ENCODE data around the gene C1QTNF4. TPM values are rescaled to one million over a fixed set of nuclear protein-coding genes. Genes with fewer than 3 reads are reported as not detected.

C1QTNF4 gene
- total and polyA plus RNA-seq, 9 of the 15 experiments (the other 6 are each of a cell fraction or from before 2014, with no cell fraction given), result not detected

DNA sequence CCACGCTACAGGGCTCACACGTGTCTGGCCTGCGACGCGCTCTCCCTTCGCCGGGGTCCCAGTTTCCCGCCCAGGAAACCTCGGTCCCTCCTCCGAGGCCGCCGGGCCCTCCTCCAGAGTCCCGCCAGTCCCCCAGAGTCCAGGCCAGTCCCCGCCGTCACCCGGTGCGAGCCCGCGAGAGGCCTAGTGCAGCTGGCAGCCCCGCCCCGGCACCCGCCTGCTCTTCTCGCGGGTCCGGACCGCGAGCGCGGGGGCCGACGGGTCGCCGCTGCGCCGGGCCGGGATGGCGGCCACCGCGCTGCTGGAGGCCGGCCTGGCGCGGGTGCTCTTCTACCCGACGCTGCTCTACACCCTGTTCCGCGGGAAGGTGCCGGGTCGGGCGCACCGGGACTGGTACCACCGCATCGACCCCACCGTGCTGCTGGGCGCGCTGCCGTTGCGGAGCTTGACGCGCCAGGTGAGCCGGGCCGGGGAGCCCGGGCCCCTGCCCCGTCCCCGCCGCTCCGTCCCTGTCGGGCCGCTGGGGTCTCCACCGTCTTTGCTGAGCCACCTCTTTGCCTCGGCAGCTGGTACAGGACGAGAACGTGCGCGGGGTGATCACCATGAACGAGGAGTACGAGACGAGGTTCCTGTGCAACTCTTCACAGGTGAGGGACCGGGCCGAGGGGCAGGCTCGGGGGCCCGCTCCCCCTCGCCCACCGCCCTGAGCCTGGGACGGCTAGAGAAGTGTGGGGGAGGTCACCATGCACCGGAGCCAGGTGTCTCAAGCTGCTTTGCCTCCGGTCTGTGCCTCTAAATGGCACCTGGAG, 28.7 kb downstream of the C1QTNF4 start, which contains the start of gene PTPMT1 (continued):
- TF ChIP-seq ZBTB33 (CRISPR knock-in tag; IDR thresholded peaks at IDR 0.05), result no peak
- no peak for TF ChIP-seq GTF2B (IDR thresholded peaks at IDR 0.05; ENCODE audit: extremely low read depth, insufficient read length)
- TF ChIP-seq ZBTB5 (IDR thresholded peaks at IDR 0.05), result peak; percentile 82
- TF ChIP-seq FOXM1 (IDR thresholded peaks at IDR 0.05; ENCODE audit: low read depth), result no peak
- TF ChIP-seq FOXM1 (CRISPR knock-in tag; IDR thresholded peaks at IDR 0.05; ENCODE audit: low read depth), result peak; percentile 65; the same call in 1 of the 2 replicates
- TF ChIP-seq SFPQ (IDR thresholded peaks at IDR 0.05; ENCODE audit: low read depth, low read length), result no peak
- no peak for TF ChIP-seq U2AF2 (optimal IDR thresholded peaks at IDR 0.05; ENCODE audit: low read depth, low read length)
- TF ChIP-seq, protein P1, sequence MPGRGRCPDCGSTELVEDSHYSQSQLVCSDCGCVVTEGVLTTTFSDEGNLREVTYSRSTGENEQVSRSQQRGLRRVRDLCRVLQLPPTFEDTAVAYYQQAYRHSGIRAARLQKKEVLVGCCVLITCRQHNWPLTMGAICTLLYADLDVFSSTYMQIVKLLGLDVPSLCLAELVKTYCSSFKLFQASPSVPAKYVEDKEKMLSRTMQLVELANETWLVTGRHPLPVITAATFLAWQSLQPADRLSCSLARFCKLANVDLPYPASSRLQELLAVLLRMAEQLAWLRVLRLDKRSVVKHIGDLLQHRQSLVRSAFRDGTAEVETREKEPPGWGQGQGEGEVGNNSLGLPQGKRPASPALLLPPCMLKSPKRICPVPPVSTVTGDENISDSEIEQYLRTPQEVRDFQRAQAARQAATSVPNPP (IDR thresholded peaks at IDR 0.05; ENCODE audit: borderline replicate concordance, insufficient read depth, insufficient read length), result no peak
- no peak for TF ChIP-seq ZNF57 (CRISPR knock-in tag; IDR thresholded peaks at IDR 0.05)
- no peak for TF ChIP-seq ZNF184 (CRISPR knock-in tag; IDR thresholded peaks at IDR 0.05)
- TF ChIP-seq CAMTA2 (CRISPR knock-in tag; conservative IDR thresholded peaks at IDR 0.05), result 0 out of 2 replicates have a peak, but pooled peaks have one; percentile 43
- TF ChIP-seq KDM1A (IDR thresholded peaks at IDR 0.05), result no peak
- no peak for TF ChIP-seq ZNF12 (CRISPR knock-in tag; IDR thresholded peaks at IDR 0.05)
- no peak for TF ChIP-seq ZNF174 (CRISPR knock-in tag; IDR thresholded peaks at IDR 0.05)
- TF ChIP-seq GATAD2B (IDR thresholded peaks at IDR 0.05; ENCODE audit: borderline replicate concordance), result peak; percentile 91

All from K562 (cell line).